Activated B cell treated with CpG ODN at 0.5 μM for 24 hours (primary cell): ENCODE data around the gene IGLL5. TPM values are rescaled to one million over a fixed set of nuclear protein-coding genes. Genes with fewer than 3 reads are reported as not detected.
A peak's percentile ranks its signal among the peaks of the same experiment; 100 is the strongest.

Experiments used
- ATAC-seq: fragments of 200-7000 bp; cut with Tn5 transposase; one replicate; pipeline ENCODE4 v1.10.0; 2021; ENCODE audit warnings: low read depth, mild to moderate bottlenecking, moderate library complexity
- CTCF ChIA-PET: fragments of 350-600 bp; sonication (Branson Sonifier 250); formaldehyde crosslinking; loops from one replicate; lab custom pipeline; 2021; ENCODE audit warnings: antibody characterized with exemption; lab: Charles Lee
- POLR2A ChIA-PET: fragments of 350-600 bp; sonication (Branson Sonifier 250); formaldehyde crosslinking; loops from one replicate; lab custom pipeline; 2021; ENCODE audit warnings: antibody characterized with exemption; lab: Charles Lee
- DNase-seq: peaks from one replicate; pipeline ENCODE4 v3.0.0; 2022
- H3K27ac Mint-ChIP-seq: one replicate; pipeline ENCODE4 v1.8.0; 2020; ENCODE audit warnings: mixed read lengths
- H3K27me3 Mint-ChIP-seq: one replicate; pipeline ENCODE4 v1.8.0; 2021; ENCODE audit warnings: mixed read lengths
- H3K36me3 Mint-ChIP-seq: one replicate; pipeline ENCODE4 v1.8.0; 2021; ENCODE audit warnings: low read depth, mixed read lengths
- H3K4me1 Mint-ChIP-seq: one replicate; pipeline ENCODE4 v1.8.0; 2021; ENCODE audit warnings: mixed read lengths
- H3K4me3 Mint-ChIP-seq: one replicate; pipeline ENCODE4 v1.8.0; 2020; ENCODE audit warnings: mild to moderate bottlenecking, mixed read lengths
- H3K9me3 Mint-ChIP-seq: one replicate; pipeline ENCODE4 v1.8.0; 2020; ENCODE audit warnings: mixed read lengths
- CTCF ChIP-seq: fragments of 200-600 bp; IDR thresholded peaks from one replicate; pipeline ENCODE4 v1.8.0; 2022; ENCODE audit warnings: antibody characterized with exemption, mild to moderate bottlenecking
- intact Hi-C: fragments of 100-400 bp; cut with micrococcal nuclease; formaldehyde crosslinking; loops from one replicate; pipeline ENCODE4 v1.15.1; 2024
- total RNA-seq: library from RNA; stranded (reverse); gene quantifications from 2 replicates; pipeline ENCODE4 v1.2.3, GENCODE V29; 2022

Gene IGLL5
- total RNA-seq, 1 donor from 2014 or later, result 189 TPM

DNA sequence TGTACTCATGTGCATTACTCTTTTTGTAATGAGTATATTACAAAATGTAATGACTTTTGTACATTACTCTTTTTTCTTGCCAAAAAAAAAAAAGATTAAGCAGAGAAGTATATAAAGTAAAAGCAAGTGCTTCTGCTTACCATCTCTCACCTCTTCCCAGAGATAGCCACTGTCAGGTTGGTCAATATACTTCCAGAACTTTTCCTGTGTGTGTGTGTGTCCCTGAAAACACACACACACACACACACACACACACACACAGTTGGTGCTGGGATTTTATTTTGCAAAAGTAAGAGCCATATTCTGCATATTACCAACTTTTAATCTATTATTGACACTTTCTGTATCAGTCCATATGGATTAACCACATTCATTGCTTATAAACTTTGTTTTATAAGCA is 2.5 kb downstream of the IGLL5 start:
- ChIA-PET POLR2A (interaction anchor here (11.1 kb wide), 1 partner anchor 46 kb away, joined by 701 read pairs; no protein-coding TSS in a partner anchor), CTCF (interaction anchor here (0.9 to 1.1 kb wide), 2 partner anchors 35 to 46 kb away, joined by 3 to 4 read pairs; no protein-coding TSS in a partner anchor)
- no peaks in the 10 kb centered on the region for H3K9me3 Mint-ChIP-seq
- peak overlapping the region; percentile 89 for H3K27ac Mint-ChIP-seq
- H3K4me1 Mint-ChIP-seq, result peaks cover 70% of the 10 kb centered on the region
- intact Hi-C loops, result no loop called here
- H3K27me3 Mint-ChIP-seq, result peaks cover 8% of the 10 kb centered on the region
- peak overlapping the region; percentile 93 for H3K4me3 Mint-ChIP-seq
- H3K36me3 Mint-ChIP-seq, result peaks cover 38% of the 10 kb centered on the region
- DNase-seq (no peak), ATAC-seq (no peak)
- TF ChIP-seq CTCF, result no peak

GRCh38 chr22:22891139-22891621 is 3.6 kb downstream of the IGLL5 start:
- H3K27ac Mint-ChIP-seq, result peak overlapping the region; percentile 71
- H3K9me3 Mint-ChIP-seq, result no peaks in the 10 kb centered on the region
- H3K27me3 Mint-ChIP-seq, result peaks cover 8% of the 10 kb centered on the region
- ChIA-PET POLR2A (interaction anchor here (0.8 to 9.9 kb wide), 2 partner anchors 43 to 62 kb away, joined by 3 to 230 read pairs; no protein-coding TSS in a partner anchor), CTCF (no interaction called here)
- H3K4me1 Mint-ChIP-seq, result peaks cover 70% of the 10 kb centered on the region
- peaks cover 48% of the 10 kb centered on the region for H3K36me3 Mint-ChIP-seq
- intact Hi-C loops, result no loop called here
- ATAC-seq, result no peak
- H3K4me3 Mint-ChIP-seq, result peak overlapping the region; percentile 93
- TF ChIP-seq CTCF, result no peak
- DNase-seq, result no peak

DNA sequence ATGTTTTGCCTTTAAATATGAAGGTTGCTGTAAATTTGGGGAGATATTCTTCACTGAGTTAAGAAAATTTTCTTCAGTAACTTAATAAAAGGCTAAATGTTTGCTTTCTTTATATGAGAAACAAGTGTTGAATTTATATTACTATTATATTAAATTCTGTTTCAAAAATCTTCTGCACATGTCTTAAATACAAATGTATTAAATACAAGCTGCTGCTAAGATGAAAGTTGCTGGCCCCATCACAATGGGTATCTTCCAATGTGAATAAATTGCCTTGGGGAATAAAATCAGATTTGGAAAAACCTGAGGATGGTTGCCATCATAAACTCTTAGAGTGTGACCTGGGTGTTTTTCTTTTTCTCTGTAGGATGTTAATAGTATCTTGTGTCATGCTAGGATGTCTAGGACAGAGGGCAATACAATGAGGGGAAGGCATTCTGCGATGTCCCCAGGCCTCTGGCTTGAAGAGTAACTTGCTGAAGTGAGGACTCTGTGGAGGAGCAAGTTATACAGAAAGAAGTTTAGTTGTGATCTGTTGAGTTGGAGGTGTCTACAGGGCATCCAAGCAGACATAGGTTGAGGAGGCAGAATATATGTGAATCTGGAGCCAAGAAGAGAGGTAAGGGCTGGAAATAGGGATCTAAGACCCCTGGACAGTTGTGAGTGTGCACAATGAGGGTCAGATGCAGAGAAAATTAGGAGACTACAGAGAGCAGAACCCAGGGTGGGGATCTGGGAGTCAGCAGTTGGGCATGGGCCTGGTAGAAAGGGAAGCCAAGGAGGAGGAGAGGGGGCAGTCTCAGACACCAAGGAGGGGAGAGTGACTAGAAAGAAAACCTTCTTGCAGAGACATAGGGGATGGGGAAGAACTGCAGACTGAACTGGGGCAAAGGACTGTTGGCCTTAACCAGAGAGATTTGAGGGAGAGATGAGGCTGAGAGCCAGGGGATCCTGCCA is 4.8 kb downstream of the IGLL5 start:
- DNase-seq (peak; percentile 9), ATAC-seq (no peak)
- peaks cover 59% of the 10 kb centered on the region for H3K36me3 Mint-ChIP-seq
- ChIA-PET CTCF (interaction anchor here (0.9 to 3.2 kb wide), 2 partner anchors 43 kb away, joined by 3 to 14 read pairs; no protein-coding TSS in a partner anchor), POLR2A (interaction anchor here (0.6 to 9.9 kb wide), 4 partner anchors 8 to 388 kb away, joined by 4 to 230 read pairs (median 32); no protein-coding TSS in a partner anchor)
- H3K27me3 Mint-ChIP-seq, result peaks cover 8% of the 10 kb centered on the region
- no peak for TF ChIP-seq CTCF
- peaks cover 70% of the 10 kb centered on the region for H3K4me1 Mint-ChIP-seq
- H3K9me3 Mint-ChIP-seq, result no peaks in the 10 kb centered on the region
- peak overlapping the region; percentile 82 for H3K27ac Mint-ChIP-seq
- peak overlapping the region; percentile 75 for H3K4me3 Mint-ChIP-seq
- intact Hi-C loops, result loop anchor here (1.0 kb wide), 1 partner anchor 11 kb away; no protein-coding TSS in a partner anchor

DNA sequence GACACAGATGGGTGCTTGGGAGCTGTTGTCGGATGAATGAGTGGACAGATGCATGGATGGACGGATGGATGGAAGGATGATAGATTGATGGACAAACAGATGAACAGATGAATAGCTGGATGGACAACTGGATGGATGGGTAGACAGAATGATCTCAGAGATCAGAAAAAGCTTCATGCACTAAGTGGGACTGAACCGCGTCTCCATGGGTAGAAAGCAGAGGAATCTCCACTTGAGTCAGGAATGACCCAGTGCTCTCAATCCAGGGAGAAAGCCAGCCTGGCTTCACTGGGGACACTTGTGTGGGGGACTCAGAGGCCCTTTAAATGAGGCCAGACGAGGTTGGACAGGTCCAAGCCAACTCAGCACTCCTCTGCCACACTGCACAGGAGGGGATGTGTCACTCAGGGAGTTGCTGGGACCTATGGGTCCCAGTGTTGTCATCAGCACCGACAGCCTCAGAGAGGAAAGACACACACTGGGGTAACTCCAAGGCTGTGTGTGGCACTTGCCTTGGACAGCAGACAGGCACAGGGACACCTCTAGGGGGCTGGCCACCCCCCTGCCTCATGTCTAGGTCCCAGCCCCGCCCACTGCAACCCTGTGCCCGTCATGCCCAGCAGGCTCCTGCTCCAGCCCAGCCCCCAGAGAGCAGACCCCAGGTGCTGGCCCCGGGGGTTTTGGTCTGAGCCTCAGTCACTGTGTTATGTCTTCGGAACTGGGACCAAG is 5.6 kb downstream of the IGLL5 start:
- intact Hi-C loops, result no loop called here
- ATAC-seq (peak; percentile 53), DNase-seq (peak; percentile 27)
- H3K27me3 Mint-ChIP-seq, result peaks cover 8% of the 10 kb centered on the region
- peaks cover 61% of the 10 kb centered on the region for H3K36me3 Mint-ChIP-seq
- H3K4me1 Mint-ChIP-seq, result peaks cover 77% of the 10 kb centered on the region
- no peak for TF ChIP-seq CTCF
- CTCF ChIA-PET, result interaction anchor here (3.2 kb wide), 1 partner anchor 43 kb away, joined by 14 read pairs; no protein-coding TSS in a partner anchor
- POLR2A ChIA-PET, result interaction anchor here (0.6 to 9.9 kb wide), 5 partner anchors 9 to 389 kb away, joined by 3 to 230 read pairs (median 27); no protein-coding TSS in a partner anchor
- no peaks in the 10 kb centered on the region for H3K9me3 Mint-ChIP-seq
- H3K27ac Mint-ChIP-seq, result peak overlapping the region; percentile 82
- H3K4me3 Mint-ChIP-seq, result peak overlapping the region; percentile 75
